Sigmoid colon (tissue), 4 donors: Measurements from ENCODE around the gene RORB.

Experiments
- CTCF ChIP-seq, 4 experiments: fragments of 450-650 bp in 3 of 4; fragments of 200-600 bp in 1 of 4; IDR thresholded peaks; one replicate each; pipeline ENCODE4 v1.5.1; 2016 to 2019; ENCODE audit warnings: antibody characterized with exemption in 4 of 4, mild to moderate bottlenecking in 3 of 4, moderate library complexity in 2 of 4
- EP300 ChIP-seq, 4 donors: sonication (generic); formaldehyde crosslinking; IDR thresholded peaks; one replicate each; pipeline ENCODE4 v1.6.1; 2017; ENCODE audit warnings: antibody characterized with exemption in 4 of 4
- POLR2A ChIP-seq, 2 donors: fragments of 450-650 bp; IDR thresholded peaks; one replicate each; pipeline ENCODE4 v1.6.1; 2016; ENCODE audit warnings: antibody characterized with exemption in 2 of 2, mild to moderate bottlenecking in 2 of 2, moderate library complexity in 2 of 2
- POLR2AphosphoS5 ChIP-seq, 4 donors: sonication (generic); formaldehyde crosslinking; IDR thresholded peaks; one replicate each; pipeline ENCODE4 v1.6.1; 2017; ENCODE audit warnings: antibody characterized with exemption in 4 of 4

GRCh38 chr9:74645007-74645639, 148.0 kb downstream of the RORB start:
- TF ChIP-seq CTCF (IDR thresholded peaks at IDR 0.05) = no peak
- TF ChIP-seq POLR2AphosphoS5 (IDR thresholded peaks at IDR 0.05) = no peak
- no peak for TF ChIP-seq POLR2A (IDR thresholded peaks at IDR 0.05)
- TF ChIP-seq EP300 (IDR thresholded peaks at IDR 0.05) = no peak
